ENCODE data around the gene WWC1.

WWC1 gene

DNA sequence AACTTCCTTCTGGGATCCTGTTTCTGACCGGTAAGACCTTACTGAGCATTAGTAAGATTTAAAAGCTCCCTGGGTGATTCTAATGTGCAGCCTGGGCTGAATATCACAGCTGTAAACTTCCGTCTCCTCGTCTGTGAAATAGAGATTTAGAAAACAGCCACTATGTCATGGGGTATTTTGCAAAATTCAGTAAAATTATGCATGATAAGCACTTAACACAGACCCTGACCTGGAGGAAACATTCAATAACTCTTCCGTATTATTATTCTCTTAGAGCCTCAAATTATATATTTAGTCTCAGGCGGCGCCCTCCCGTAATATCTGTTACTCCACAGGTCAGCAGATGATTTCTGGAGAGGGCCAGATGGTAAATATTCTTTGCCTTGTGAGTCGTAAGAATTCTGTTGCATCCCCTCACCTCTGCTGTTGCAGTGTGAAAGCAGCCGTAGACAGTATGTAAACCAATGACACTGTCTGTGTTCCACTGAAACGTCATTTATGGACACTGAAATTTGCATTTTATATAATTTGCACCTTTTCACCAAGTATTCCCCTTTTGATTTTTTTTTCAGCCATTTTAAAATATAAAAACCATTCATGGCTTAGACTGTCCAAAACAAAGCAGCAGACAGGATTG is 155.7 kb downstream of the WWC1 start:
- no peak for DNase-seq (ENCODE audit: low read depth)

DNA sequence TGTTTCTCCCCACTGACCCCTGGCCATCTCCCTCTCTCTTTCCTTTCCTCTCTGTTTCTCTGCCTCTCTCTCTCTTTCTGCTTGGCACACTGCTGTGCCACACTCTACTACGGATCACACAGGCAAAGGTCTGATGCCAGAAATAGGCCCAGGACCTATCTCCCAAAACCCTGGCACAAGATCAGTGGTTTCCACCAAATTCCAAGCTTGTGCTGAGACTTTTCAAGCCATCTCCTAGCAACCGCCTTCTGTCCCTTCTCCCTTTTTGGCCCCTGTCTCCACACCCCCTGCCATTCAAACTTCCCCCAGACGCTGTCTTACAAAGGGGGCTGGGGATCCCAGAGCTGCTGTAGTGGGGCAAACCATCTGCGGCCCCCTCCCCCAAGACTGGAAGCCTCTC is 156.4 kb downstream of the WWC1 start:
- DNase-seq (ENCODE audit: low read depth) = no peak

DNA sequence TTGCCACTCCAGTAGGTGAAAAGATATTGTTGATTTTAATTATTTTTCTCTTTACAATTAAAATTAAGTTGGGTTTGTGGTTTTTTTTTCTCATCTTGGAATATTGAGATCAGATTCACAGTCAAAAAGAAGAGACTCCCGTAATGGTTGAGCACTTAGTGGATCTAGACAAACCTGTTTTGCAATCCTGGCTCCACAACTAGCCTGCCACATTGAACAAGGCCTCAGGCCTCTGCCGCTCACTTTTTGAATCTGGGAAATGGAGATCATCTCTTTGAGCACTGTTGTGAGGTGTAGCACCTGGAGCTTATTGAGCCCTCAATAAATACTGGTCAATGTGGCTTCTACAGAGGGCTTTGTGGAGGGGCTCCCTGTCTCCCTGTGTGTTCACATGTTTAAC is 157.7 kb downstream of the WWC1 start:
- DNase-seq (ENCODE audit: low read depth) = no peak

DNA sequence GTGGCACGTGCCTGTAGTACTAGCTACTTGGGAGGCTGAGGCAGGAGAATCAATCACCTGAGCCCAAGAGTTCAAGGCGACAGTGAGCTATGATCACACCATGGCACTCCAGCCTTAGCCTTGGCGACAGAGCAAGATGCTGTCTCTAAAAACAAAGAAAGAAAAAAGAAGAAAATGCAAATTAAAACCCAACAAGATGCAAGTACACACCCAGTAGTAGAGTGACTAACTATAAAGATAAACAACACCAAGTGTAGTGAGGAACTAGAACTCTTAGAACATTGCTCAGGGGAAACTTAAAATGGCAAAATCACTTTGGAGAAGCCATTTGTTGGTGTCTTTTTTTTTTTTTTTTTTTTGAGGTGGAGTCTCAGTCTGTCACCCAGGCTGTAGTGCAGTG is 160.1 kb downstream of the WWC1 start:
- DNase-seq (ENCODE audit: low read depth) = no peak

DNA sequence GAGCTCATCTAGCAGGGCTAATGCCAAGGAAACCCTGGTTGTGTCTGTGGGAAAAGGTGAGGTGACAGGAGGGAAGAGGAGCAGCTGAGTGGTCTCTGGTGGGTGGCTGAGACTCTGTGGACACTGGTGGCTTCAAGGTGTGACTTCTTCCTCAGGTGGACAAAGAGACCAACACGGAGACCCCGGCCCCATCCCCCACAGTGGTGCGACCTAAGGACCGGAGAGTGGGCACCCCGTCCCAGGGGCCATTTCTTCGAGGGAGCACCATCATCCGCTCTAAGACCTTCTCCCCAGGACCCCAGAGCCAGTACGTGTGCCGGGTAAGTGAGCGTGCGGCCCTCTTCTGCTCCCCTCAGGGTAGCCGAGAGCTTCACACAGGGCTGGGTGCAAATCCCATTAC is 163.8 kb downstream of the WWC1 start:
- no peak for DNase-seq (ENCODE audit: low read depth)

DNA sequence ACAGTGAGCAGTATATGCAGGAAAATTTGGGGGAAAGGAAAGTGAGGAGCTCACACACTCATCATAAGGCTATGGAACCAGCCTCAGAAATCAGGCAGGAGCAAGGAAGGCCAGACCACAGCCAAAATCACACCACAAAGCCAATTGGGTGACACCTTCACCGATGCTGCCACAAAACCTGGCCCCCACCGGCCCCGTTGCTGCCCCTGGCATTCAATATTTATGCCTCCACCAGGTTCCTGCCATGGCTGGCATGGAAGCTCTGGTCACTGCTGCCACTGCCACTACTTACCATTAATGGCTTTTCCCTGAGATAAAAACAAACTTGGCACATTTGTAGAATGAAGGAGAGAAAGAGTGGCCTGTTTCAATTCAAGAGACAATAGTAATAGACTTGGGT is 166.1 kb downstream of the WWC1 start:
- no peak for DNase-seq (ENCODE audit: low read depth)

DNA sequence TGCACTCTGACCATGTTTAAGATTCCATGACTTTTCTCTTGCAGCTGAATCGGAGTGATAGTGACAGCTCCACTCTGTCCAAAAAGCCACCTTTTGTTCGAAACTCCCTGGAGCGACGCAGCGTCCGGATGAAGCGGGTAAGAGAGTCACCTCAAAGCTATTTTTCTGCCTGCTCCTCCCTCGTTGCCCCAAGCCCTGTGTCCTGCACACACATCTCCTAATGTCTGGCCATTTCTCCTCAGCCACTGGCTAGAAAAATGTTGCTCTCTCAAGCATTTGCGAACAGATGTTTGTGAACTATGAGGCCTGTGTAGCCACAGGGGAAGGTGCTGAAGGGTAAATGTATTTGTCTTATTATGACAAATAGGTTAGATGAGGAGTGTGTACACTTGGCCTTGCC is 169.2 kb downstream of the WWC1 start:
- no peak for DNase-seq (ENCODE audit: low read depth)

DNA sequence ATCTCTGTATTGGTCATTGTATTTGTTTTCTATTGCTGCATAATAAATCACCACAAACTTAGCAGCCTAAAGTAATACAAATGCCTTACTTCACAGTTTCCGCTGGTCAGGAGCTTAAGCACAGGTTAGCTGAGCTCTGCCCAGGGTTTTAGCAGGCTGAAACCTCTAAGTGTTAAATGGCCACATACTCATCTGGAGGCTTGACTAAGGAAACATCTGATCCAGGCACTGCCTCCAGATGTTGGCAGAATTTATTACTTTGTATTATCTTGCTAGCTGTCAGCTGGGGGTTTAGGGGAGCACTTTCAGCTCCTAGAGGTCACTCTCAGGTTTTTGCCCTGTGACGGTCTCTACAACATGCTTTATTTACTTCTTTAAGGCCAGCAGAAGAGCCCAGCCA is 171.6 kb downstream of the WWC1 start:
- DNase-seq (ENCODE audit: low read depth) = no peak

DNA sequence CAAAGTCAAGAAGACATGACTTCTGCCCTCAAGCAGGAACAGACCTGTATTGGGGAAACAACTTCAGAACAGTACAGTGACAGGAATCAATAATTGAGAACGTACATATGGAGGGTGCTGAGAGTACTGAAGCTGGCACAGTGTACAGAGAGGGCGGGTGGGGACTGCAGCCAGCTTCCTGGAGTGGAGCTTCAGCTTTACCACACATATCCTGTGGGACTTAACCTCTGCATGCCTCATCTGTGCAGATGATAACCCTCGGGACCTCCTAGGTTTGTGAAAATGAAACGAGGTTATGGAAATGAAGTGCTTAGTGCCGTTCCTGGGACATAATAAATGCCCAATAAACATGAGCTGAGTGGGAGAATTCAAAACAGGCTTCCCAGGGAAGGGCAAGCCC is 172.8 kb downstream of the WWC1 start:
- DNase-seq (ENCODE audit: low read depth) = no peak

DNA sequence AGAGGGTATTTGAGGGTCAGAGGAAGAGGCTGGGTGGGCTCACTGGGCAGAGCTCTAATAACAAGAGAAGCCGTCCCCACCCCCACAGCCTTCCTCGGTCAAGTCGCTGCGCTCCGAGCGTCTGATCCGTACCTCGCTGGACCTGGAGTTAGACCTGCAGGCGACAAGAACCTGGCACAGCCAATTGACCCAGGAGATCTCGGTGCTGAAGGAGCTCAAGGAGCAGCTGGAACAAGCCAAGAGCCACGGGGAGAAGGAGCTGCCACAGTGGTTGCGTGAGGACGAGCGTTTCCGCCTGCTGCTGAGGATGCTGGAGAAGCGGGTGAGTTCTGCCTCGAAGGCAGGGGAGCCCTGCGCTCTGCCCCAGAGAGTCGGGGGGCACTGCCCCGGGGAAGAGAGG is 173.2 kb downstream of the WWC1 start:
- DNase-seq (ENCODE audit: low read depth) = no peak

DNA sequence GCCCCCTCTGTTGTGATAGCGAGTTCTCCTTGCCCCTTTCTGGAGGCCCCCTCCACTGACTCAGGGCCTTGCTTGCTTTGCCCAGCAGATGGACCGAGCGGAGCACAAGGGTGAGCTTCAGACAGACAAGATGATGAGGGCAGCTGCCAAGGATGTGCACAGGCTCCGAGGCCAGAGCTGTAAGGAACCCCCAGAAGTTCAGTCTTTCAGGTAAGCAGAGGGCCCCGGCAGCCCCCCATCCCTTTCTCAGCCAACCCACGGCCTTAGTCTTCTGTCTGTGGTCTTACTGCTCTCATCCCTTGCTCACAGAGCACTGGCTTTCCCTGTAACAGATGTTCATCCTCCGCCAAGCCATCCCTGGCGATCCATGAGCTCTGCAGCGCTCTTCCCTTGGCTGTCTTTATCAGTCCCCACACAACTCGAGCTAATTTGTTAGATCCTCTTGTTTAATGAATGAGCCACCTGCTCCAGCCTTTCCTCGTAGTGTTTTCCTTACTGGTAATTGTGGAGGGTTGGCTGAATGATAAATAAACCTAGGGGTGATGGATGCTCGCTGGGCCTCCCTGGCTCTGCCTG is 176.4 kb downstream of the WWC1 start:
- no peak for DNase-seq (ENCODE audit: low read depth)

DNA sequence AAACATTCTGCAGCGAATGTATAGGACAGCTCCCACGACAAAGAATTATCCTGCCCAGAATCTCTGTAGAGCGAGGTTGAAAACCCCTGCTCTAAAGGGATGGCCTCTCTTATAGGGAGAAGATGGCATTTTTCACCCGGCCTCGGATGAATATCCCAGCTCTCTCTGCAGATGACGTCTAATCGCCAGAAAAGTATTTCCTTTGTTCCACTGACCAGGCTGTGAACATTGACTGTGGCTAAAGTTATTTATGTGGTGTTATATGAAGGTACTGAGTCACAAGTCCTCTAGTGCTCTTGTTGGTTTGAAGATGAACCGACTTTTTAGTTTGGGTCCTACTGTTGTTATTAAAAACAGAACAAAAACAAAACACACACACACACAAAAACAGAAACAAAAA is 177.4 kb downstream of the WWC1 start:
- no peak for DNase-seq (ENCODE audit: low read depth)

DNA sequence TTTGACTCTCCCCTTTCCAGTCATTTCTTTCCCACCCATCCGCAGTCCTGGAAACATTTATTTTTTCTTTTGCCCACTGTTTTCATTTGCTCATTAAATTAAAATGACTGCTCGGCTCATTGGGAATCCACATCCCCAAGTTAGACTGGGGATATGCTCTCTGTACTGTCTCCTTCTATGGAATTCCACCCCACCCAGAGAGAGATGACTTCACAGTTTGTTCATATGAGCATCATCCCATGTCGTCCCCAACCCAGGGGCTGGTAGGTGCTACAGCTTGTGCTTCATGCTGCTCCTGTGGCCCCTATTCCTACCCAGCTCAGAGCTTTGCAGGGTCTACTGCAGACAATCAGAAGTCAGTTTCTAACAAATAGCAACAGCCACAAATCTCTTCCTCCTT is 178.4 kb downstream of the WWC1 start:
- DNase-seq (ENCODE audit: low read depth) = no peak

DNA sequence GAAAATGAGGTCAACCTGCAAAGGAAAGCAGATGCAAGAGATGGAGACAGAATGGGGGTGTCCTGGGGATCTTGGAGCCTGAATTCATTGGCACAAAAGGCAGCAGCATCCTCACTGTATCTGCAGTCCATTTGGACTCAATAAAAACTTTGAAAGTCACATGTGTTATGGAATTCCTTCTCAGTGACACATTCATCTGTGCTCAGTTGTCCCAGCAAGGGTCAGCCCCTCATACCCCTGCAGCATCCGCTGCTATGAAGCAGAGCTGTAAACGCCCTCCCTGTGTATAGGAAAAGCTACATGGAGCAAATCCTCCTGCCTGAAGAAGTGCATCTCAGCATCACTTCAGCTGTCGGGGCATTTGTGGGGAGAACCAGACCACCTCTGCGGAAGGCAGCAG is 180.3 kb downstream of the WWC1 start:
- DNase-seq (ENCODE audit: low read depth) = no peak

DNA sequence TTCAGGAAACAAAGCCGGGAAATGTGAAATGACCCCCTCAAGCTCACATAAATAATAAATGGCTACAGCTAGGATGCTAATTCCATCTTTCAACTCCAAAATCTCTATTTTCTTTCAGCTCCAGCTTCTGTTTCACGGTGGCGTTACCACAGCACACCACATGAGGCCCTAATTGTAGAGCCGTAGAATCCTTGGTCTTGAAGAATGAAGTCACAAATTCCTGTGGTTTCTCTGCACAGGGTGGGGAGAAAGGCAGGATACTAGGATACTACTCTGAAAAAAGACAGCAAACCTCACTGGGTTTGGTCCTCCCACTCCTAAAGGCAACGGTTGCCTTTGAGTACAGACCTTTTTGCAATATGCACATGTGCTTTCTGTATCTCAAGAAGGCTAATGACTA is 180.9 kb downstream of the WWC1 start:
- DNase-seq (ENCODE audit: low read depth) = no peak

DNA sequence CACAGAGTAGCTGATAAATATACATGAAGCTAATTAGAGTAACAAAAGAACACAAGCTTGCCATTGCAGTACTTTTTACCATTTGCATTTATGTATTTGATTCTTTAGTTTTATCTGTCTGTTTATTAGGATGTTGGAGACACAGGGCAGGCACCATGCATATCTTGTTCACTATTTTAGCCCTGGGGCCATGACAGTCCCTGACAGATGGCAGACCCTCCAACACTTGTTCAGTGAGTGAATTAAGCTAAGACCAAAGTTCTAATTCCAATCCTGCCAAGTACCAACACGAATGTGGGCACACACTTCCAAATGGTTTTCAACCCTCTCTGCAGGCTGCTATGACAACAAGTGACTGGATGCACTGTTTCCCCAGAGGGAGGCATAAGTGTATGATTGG is 182.9 kb downstream of the WWC1 start:
- DNase-seq (ENCODE audit: low read depth) = no peak

DNA sequence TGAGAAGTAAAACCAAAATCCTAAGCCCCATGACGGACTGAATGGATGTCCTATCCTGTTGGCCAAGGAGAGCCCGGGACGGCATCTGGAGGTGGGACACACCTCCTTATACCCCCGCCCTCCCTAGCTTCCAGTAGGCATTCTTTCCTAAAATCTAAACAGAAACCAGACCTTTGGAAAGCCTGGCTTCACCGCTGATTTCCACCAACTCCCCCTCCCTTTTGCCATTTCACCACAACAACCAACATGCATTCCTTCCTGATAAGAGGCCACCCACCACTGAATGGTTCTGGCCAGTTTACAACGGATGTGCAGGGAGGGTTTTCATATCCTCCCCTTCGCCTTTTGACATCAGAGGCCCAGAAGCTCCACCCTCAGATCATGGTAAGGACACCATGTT is 185.6 kb downstream of the WWC1 start:
- no peak for DNase-seq (ENCODE audit: low read depth)

DNA sequence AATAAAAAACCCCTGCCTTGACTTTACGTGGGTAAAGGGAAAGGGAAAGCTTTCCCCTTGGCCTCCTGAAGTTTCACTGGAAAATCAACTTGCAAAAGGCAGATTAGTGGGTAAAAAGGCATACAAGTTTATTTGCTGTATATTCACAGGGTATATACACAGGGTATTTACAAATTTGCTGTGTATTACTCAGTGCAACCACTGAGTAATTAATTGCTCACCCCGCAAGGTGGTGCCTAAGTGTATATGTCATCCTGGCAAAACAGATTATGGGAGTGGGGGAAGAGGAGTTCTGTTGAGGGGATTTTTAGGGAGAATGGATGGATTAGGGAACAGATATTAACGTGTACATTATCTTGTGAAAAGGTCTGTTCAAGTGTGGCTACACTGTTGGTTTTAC is 187.7 kb downstream of the WWC1 start:
- no peak for DNase-seq (ENCODE audit: low read depth)

DNA sequence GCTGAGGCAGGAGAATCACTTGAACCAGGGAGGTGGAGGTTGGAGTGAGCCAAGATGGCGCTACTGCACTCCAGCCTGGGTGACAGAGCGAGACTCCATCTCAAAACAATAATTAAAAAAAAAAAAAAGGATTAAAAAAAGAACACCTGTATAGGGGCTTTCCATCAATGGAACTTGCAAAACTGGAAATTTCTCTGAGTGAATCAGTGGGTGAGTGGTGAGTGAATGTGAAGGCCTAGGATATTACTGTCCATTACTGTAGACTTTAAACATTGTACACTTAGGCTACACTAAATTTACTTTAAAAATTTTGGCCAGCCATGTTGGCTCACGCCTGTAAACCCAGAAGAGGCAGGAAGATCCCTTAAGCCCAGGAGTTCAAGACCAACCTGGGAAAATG is 189.2 kb downstream of the WWC1 start:
- DNase-seq (ENCODE audit: low read depth) = no peak

DNA sequence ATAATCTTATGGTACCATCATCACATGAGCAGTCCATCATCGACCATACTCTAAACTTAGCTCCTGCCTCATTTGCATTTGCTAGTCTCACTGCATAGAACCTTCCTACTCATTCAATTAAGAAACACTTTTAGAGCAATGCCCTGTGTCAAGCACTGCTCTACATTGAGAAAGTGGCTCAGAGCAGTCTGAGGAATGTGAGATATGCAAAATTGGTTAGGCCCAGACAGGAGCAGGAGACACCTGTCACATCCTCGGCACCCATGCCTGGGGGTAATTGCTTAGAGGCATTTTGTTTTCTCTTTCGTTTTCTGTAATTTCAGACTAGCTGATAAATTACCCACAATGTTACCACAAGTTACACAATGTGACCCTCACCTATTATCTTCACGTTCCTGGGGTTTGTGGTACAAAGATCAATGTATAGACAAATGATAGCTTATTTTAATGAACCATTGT is 189.9 kb downstream of the WWC1 start:
- DNase-seq (ENCODE audit: low read depth) = no peak

DNA sequence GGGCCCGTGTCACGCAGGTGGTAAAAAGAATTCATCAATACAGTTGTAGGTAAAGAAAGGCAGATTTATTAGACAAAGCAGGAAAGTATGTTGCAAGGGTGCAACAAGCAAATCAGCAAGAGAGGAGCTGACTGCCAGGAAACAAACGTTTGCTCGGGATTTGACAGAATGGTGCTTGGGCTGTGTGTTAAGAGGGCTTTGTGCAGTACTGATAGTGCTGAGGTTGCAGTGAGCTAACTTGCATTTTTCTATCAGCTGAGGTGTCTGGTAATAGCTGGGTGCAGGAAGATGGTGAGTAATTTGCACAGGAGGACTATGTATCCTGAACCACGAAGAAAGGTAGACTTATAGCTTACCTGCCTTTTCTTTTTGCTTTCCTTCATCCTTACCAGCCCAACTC is 190.9 kb downstream of the WWC1 start:
- no peak for DNase-seq (ENCODE audit: low read depth)

DNA sequence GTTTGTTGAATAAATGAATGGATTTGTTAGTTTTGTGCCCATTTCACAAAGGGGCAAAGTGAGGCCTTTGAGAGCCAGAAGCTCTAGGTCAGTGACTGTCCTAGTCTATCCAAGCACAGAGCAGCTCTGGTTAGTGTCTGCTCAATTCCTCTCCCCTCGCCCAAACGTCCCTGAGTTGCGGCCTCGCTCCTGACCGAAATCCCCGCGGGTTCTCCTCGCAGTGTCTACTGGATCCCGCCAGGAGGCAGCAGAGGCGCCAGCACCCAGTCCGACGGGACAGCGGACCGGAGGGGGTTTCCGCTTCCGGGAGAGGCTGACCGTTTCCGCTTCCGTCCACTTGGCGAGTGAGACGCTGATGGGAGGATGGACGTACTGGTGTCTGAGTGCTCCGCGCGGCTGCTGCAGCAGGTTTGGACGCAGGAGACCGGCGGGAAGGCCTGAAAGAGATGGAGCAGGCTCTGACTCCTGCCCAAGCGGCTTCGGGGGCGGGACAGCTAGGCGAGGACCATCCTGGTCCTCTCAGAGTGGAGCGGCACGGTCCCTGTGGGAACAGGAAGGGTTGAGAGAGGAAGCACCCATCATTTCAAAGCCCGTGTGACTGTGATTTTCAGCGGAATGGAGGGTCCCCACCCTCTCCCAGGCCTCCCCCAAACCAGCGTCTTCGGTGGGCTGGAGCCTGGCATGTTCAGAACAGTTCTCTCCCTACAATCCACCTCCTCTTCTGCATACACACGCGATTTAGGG is 194.9 kb downstream of the WWC1 start, which contains the start of gene RARS1:
RARS1 (plus strand) TSS at position 336 of the 744 bp plus-strand sequence; CDS start at position 364, 28 bp downstream.
- peak; percentile 89 for DNase-seq (ENCODE audit: low read depth)

DNA sequence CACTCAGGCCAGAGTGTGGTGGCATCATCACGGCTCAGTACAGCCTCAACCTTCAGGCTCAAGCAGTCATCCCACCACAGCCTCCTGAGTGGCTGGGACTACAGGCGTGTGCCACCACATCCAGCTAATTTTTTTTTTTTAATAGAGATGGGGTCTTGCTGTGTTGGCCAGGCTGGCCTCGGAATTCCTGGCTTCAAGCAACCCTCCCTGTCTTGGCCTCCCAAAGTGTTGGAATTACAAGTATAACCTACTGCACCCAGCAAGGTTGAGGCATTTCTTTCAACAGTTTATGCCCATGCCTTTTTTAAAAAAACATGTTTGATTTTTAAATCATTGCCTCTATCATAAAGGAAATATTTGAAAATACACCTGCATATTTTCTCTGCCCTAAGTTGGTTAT is 197.6 kb downstream of the WWC1 start:
- no peak for DNase-seq (ENCODE audit: low read depth)
